ENCODE results near the gene EDAR.

The EDAR gene

GRCh38 chr2:108923736-108924579 is 65.1 kb downstream of the EDAR start:
- DNase-seq (ENCODE audit: low spot score): no peak

DNA sequence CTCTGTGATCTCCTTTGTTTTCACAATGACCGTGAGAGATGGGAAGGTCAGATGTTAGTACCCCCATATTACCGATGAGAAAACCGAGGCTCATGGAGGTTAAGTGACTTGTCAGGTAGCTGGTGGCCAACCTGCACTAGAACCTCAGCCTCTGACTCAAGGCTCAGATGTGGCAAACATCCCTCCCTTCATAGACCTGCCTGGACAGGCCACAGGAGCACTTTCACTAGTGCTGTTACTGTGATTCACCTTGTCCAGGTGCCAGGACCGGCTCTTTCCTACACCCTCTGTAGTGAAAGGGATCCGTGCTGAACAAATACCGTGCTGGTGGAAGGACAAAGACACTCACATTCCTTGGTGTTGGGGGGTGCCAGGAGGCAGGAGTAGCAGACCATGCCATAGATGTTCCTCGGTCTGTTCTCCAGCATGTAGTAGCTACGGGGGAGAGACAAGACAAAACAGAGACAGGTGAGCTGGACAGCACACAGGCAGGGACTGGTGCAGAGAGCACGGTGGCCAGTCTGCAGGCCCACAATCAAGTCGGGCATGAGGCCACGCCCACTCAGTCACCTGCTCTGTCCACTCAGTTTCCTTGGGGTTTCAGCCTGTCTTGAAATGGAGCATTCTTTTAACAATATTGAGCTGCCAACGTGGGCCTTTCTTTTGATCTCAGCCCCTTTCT is 65.9 kb downstream of the EDAR start:
- no peak for DNase-seq (ENCODE audit: low spot score)

- DNase-seq (ENCODE audit: low spot score): no peak
Measured at GRCh38 chr2:108922141-108922915, 66.7 kb downstream of the EDAR start.

GRCh38 chr2:108921096-108922030 is 67.7 kb downstream of the EDAR start:
- DNase-seq (ENCODE audit: low spot score): no peak

GRCh38 chr2:108920686-108921085 is 68.3 kb downstream of the EDAR start:
- DNase-seq (ENCODE audit: low spot score): no peak

DNA sequence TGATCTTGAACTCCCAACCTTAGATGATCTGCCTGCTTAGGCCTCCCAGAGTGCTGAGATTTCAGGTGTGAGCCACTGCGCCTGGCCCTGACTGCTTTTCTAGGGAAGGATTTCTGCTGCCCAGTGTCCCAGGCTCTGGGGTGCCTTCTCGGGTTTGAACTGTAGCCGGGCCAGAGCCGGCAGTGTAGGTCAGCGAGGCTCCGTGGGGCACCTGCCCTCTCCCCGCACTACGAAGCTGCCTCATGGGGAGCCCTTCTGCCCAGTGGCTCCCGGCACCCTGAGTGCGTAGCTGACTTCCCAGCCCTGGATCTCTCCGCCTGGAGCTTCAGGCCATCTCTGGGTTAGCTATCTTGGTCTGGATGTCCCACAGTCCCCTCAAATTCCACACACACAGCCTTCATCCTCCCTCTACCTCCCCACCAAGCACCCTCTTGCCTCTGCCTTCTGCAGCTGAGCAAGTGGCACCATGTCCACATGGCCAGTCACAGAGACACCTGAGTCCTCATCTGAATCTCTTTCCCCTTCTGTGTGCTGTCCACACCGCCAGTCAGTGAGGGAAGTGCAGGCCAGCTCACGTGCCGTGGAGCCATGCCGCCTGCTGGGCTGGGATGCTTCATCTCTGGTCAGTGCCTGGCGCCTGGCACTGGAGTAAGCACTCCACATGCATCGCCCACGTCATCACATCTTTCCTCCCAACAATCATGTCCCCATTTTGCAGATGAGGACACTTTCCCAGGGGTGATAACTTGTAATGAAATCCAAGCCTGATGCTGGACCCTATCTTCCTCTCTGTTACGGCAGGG is 69.2 kb downstream of the EDAR start:
- no peak for DNase-seq (ENCODE audit: low spot score)

- DNase-seq (ENCODE audit: low spot score): no peak
Measured at GRCh38 chr2:108918941-108919341, 70.1 kb downstream of the EDAR start.

DNA sequence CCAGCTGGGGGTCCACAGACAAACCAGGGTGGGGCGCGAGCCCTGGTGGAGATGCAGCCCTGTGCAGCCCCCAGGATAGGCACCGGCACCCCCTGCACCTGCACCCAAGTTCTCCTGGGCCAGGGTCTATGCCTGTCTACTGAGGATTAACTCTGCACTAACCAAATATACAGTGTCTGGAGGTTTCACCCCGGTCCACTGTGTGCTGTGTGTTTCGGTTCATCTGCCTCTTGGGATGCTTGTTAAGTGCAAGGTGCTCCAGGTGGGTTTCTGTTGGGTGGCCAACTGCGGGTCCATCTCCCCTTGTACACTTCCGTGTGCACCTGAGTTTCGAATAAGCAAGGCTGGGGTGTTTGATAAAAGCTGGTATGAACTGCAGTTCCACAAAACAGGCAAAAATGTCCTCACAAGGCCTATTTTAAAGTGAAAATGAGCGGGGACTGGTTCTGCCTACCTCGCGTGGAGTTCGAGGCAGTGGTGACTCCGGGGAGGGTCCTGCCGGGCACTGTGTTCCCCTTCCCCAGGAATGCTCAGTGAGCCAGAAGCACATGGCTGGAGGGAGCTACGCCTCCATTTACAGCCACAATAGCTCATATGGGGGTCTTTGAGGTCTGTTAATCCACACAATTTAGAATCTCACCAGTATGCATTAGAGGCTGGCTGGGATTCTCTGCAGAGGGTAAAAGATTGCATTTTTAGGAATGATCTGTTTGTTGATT is 70.7 kb downstream of the EDAR start:
- DNase-seq (ENCODE audit: low spot score): no peak

DNA sequence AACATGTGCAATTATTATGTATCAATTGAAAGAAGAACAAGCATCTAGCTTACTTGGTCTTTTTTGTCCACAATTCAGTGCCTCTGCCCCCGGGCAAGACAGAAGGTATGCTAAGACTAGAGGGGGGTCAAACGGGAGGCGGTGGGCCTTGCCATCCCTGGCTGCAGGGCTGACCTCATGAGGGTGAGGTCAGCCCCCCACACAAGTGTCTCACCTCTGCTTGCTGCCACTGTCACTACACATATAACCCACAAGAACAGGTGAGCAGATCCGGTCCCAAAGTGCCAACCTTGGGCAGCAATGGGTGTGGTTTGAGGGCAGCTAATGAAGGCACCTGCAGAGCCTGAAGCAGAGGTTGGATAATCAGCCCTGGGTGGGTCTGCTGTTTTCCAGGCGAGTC is 71.5 kb downstream of the EDAR start:
- DNase-seq (ENCODE audit: low spot score): no peak

DNA sequence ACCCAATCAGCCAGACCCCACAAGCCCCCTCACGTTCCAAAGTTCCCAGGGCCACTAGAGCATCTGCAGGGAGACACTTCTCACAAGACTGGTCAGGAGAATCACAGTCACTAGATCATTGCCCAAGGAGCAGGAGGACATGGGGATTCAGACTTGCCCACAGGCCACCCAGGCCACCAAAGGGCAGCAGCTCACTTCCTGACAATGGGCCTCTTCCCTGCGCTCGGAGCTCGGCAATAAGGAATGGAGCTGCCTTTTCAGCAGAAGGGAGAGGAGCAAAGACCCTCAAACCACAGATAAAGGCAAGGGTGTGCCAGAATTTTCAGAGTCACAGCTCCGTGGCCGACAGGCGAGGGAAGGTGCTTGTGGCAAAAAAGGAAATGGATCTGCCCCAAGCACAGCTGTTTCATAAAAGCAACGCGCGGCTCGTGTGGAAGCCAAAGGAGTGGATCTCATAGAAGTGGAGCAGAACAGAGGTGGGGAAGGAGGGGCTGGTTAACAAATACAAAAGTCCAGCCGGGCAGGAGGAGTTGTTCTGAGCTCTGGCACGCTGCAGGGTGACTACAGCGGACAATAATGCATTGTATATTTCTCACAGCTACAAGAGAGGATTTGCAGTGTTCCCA is 72.1 kb downstream of the EDAR start:
- DNase-seq (ENCODE audit: low spot score): no peak

DNA sequence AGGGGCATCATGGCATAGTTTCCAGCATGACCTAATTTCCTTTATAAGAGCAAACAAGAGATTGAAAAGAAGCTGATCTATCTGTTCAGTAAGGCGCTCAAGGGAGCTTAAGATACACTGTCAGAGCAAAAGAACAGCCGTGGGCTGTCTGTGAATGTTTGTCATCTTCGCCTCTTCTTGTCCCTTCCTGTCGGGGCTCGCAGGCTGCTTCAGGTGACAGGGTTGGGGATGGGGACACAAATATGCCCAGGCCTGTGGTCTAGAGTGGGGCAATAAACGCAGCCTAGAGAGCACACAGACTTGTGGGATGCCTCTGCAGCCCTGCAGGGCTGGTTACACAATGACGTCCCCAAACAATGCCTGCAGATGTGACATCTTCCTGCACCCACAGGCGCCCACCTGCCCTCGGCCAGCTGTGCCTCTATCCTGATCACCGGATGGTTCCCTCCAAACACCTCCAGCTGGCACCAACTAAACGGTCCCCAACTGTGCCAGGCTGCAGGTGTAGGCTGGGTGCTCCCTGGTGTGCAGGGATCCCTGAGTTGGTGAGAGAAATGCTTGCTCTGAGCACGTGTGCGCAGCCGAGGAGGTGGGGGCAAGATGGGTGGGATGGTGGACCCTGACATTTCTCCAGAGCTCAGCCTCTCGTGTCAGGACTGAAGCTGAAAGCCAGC is 72.8 kb downstream of the EDAR start:
- DNase-seq (ENCODE audit: low spot score): no peak

GRCh38 chr2:108912629-108912902 is 76.5 kb downstream of the EDAR start:
- no peak for DNase-seq (ENCODE audit: low spot score)

- no peak for DNase-seq (ENCODE audit: low spot score)
Measured at GRCh38 chr2:108911807-108912628, 77.0 kb downstream of the EDAR start.

DNA sequence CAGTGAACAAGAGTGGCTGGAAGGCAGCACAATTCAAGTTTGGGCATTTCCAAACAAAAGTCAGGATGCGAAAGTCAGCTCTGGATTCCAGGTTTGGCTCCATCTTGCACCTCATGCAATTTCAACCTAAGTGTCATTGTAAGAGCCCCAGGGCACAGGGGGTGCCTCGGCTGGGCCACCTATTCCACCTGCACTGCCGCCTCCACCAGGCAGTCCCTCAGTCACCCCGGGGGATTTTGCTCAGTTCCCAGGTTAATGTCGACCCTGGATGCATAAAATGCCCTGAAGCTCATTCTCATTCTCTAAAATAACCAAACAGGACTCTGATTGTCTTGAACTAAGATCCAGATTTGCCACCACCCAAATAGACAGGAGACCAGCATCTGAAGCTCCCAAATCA is 77.6 kb downstream of the EDAR start:
- no peak for DNase-seq (ENCODE audit: low spot score)

DNA sequence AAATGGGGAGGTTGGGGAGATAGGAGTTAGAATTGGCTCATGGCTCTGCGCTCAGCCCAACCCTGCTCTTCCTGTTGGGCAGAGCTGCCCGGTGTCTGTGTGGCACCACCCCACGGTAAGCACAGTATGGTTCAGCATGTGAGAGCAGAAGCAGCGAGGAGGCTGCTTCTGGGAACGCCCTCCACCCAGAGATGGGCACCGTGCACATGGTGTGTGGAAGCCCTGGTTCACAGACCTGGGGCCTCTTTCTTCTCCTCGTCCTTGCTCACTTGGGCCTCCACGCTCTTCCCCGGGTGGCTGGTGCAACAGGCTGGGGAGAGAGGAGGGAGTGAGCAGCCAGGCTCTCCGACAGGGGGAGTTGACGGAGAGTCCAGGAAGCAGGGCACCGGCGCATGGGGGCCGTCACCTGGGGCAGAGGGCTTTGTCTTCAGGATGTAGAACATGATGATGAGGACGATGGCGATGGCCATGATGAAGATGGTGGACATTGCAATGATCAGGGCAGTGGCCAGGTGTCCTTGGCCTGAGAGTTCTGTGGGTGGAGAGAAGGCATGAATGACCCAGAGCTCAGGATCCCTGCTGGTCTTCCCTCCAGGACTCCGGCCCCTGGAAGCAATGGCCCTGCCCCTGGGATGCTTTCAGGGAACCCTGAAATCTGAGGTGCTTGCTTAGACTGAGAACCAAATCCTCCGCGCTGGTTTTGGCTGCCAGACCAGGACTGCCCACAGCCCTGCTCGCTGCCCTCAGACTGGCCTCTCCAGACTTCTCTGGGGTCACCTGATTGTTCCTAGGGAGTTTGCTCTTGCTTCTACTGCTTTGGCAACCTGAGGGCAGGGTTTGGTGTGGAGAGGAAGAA is 78.3 kb downstream of the EDAR start:
- DNase-seq (ENCODE audit: low spot score): no peak

DNA sequence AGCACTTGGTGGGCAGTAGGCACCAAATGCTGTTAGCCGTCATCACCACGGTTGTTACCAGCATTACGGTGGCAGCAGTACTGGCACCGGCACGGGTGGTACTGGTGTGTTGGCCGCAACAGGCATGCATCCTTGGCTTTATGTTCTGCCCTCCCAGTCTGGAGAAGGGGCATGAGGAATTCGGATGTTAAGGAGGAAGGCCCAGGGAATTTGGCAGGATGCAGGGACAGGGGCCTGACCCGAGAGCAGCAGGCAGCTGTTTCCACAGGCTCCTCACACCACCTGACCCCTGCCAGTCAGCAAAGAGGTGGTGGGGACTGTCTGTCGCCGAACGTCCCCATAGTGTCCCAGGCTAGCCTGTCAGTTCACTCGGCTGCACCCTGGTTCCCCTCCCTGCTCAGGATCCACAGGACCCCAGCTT is 79.0 kb downstream of the EDAR start:
- no peak for DNase-seq (ENCODE audit: low spot score)

- no peak for DNase-seq (ENCODE audit: low spot score)
Measured at GRCh38 chr2:108909275-108909823, 79.7 kb downstream of the EDAR start.
